Mesodermal cell (in vitro differentiated cells): ENCODE results near the gene GNAI2.
"Not testable (repeated sequence)": the region's sequence is repeated elsewhere in the genome, so short reads cannot be mapped to it uniquely, and the experiment has no call there.

Experiments
- H3K27ac ChIP-seq: 2 replicates; pipeline ENCODE4 v1.7.0; 2013; ENCODE audit warnings: mild to moderate bottlenecking, low read depth, low read length, moderate library complexity; ENCODE audit not compliant: severe bottlenecking
- H3K36me3 ChIP-seq: 2 replicates; pipeline ENCODE4 v1.7.1; 2013; ENCODE audit warnings: mild to moderate bottlenecking, low read length, moderate library complexity; ENCODE audit not compliant: control insufficient read depth, insufficient read depth
- H3K4me1 ChIP-seq: one replicate; pipeline ENCODE4 v1.7.1; 2013; ENCODE audit warnings: mild to moderate bottlenecking, low read length; ENCODE audit not compliant: insufficient read depth, control insufficient read depth, poor library complexity, severe bottlenecking
- H3K4me3 ChIP-seq: 2 replicates; pipeline ENCODE4 v1.7.0; 2013; ENCODE audit warnings: low read length, control low read depth, mild to moderate bottlenecking; ENCODE audit not compliant: insufficient read depth, poor library complexity, severe bottlenecking; ENCODE audit errors: extremely low read depth
- H3K9me3 ChIP-seq: 2 replicates; pipeline ENCODE4 v1.7.1; 2013; ENCODE audit warnings: mild to moderate bottlenecking, low read length, moderate library complexity; ENCODE audit not compliant: control insufficient read depth
- WGBS, 2 experiments: methylation state at CpG; one replicate each; pipeline ENCODE4 v1.1.5; 2013; ENCODE audit warnings: missing lambda C conversion rate in 2 of 2; ENCODE audit not compliant: insufficient coverage in 2 of 2; 5-methylcytosine and 5-hydroxymethylcytosine counted together

Gene GNAI2

DNA sequence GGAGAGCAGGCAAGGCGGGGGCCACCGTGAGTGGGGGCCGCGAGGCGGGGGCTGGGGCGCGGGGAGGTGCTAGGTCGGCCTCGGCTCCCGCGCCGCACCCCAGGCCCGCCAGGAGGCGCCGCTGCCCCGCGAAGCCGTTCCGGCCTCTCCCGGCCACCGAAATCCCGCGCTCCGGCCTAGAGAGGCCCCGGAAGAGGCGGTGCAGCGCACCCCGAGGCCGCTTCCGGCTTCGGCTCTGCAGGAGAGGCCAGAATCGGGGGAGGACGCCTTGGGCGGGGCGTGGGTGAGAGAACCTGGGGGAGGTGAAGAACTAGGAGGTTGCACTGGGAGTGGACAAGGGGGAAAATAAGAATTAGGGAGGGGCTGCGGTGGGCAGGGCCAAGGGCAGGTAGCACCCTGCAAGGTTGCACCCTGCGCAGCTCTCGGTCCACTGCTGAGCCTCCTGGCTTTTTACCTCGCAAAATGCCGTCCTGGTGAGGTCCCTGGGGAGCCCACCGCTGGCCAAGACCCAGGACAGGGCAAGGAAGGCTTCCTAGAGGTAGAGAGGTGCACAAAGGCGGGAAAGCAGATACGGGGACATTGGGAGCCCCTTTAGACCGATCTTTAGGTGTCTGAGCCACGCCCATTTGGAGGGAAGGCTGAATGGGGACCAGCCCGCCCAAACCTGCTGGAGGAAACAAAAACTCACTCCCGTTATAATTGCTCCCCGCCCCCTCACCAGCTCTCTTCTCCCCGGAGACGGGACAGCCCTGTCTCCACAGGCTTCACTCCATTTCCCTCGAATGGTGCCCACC, 8.4 kb upstream of the GNAI2 start:
- Histone ChIP-seq H3K4me3 (peak overlapping the region; percentile 49), H3K4me1 (peaks cover 10% of the 10 kb centered on the region), H3K9me3 (no peaks in the 10 kb centered on the region), H3K36me3 (no peaks in the 10 kb centered on the region), H3K27ac (peak overlapping the region; percentile 36)
- WGBS, 2 experiments: 0 to 1% methylated on average over 18 to 51 of the region's 51 CpGs

DNA sequence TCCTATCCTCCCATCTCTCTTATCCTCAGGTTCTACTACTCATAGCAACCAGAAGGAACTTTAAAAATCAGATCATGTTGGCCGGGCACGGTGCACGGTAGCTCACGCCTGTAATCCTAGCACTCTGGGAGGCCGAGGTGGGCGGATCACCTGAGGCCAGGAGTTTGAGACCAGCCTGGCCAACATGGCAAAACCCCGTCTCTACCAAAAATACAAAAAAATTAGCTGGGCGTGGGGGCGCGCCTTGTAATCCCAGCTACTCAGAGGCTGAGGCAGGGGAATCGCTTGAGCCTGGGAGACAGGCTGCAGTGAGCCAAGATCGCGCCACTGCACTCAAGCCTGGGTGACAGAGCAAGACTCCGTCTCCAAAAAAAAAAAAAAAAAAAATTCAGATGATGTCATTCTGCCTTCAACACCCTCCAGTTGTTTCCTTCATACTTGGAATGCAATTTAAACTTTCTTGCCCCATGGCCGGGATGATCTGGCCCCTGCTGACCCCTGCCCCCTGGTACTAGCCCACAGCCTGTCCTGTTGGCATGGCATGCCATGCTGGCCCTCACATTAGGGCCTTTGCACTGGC, 7.7 kb upstream of the GNAI2 start:
- H3K4me3 ChIP-seq: peak overlapping the region; percentile 49
- H3K36me3 ChIP-seq, H3K9me3 ChIP-seq, H3K4me1 ChIP-seq: not testable (repeated sequence)
- peak overlapping the region; percentile 36 for H3K27ac ChIP-seq
- whole genome bisulfite sequencing, 2 experiments: 45 to 47% methylated on average over 11 to 14 of the region's 15 CpGs

- Histone ChIP-seq H3K27ac (no peak overlapping the region), H3K4me1 (peaks cover 10% of the 10 kb centered on the region), H3K36me3 (no peaks in the 10 kb centered on the region), H3K4me3 (no peak overlapping the region), H3K9me3 (no peaks in the 10 kb centered on the region)
- whole genome bisulfite sequencing, 2 experiments: 96 to 97% methylated on average over 2 to 3 of the region's 3 CpGs
Measured at GRCh38 chr3:50229490-50229889, 6.5 kb upstream of the GNAI2 start.

GRCh38 chr3:50230104-50230793, 5.8 kb upstream of the GNAI2 start:
- Histone ChIP-seq H3K4me1 (peaks cover 10% of the 10 kb centered on the region), H3K4me3 (no peak overlapping the region), H3K36me3 (no peaks in the 10 kb centered on the region), H3K9me3 (no peaks in the 10 kb centered on the region), H3K27ac (no peak overlapping the region)
- WGBS, 2 experiments: 91 to 97% methylated on average over 8 of the region's 8 CpGs

GRCh38 chr3:50230794-50231125, 5.2 kb upstream of the GNAI2 start:
- H3K36me3 ChIP-seq: no peaks in the 10 kb centered on the region
- H3K9me3 ChIP-seq: no peaks in the 10 kb centered on the region
- no peak overlapping the region for H3K4me3 ChIP-seq
- WGBS, 2 experiments: 89 to 98% methylated on average over 4 of the region's 4 CpGs
- H3K4me1 ChIP-seq: peaks cover 10% of the 10 kb centered on the region
- H3K27ac ChIP-seq: no peak overlapping the region

DNA sequence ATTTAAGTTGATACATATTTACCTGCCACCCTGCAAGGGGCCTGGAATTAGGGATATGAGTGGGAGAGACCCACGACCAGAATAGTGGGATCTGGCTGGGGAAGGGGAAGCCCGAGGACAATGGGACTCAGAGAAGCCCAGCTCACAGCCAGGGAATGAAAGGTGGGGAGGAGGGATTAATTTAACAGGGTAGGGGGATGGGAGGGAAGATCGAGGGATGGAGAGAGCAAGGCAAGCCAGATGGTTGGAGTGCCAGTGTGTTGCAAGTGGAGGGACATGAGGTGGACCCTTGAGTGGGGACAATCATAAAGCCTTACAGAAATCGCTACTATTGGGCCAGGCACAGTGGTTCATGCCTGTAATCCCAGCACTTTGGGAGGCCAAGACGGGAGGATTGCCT, 4.4 kb upstream of the GNAI2 start:
- H3K4me1 ChIP-seq: peaks cover 10% of the 10 kb centered on the region
- H3K27ac ChIP-seq: no peak overlapping the region
- no peaks in the 10 kb centered on the region for H3K9me3 ChIP-seq
- 65 to 76% methylated on average over 5 of the region's 5 CpGs for WGBS, 2 experiments
- H3K4me3 ChIP-seq: no peak overlapping the region
- H3K36me3 ChIP-seq: no peaks in the 10 kb centered on the region

GRCh38 chr3:50232303-50232702, 3.7 kb upstream of the GNAI2 start:
- Histone ChIP-seq H3K4me3 (no peak overlapping the region), H3K9me3 (no peaks in the 10 kb centered on the region), H3K27ac (no peak overlapping the region), H3K36me3 (peaks cover 2% of the 10 kb centered on the region), H3K4me1 (peaks cover 10% of the 10 kb centered on the region)
- WGBS, 2 experiments: 89 to 96% methylated on average over 3 of the region's 3 CpGs

DNA sequence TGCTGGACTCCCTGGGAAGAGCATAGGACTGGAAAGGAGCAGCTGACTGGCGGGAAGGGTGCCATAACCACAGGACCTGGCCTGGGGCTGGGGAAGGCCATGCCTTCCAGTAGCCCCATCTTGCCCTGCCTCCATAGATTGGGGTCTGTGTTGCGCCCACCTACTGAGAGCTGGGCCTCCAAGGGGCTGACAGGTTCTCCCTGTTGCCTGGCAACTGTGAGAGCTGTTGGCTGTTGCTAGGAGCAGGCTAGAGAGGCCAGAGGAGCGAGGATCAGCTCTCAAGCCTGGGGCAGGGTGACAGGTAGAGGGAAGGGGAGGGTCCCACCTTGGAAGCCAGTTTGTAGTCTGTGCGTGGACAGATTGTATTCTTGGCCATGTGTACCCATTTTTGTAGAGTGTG, 2.8 kb upstream of the GNAI2 start:
- H3K27ac ChIP-seq: no peak overlapping the region
- WGBS, 2 experiments: 87 to 100% methylated on average over 3 of the region's 4 CpGs
- peaks cover 2% of the 10 kb centered on the region for H3K36me3 ChIP-seq
- no peak overlapping the region for H3K4me3 ChIP-seq
- H3K9me3 ChIP-seq: no peaks in the 10 kb centered on the region
- peaks cover 8% of the 10 kb centered on the region for H3K4me1 ChIP-seq

DNA sequence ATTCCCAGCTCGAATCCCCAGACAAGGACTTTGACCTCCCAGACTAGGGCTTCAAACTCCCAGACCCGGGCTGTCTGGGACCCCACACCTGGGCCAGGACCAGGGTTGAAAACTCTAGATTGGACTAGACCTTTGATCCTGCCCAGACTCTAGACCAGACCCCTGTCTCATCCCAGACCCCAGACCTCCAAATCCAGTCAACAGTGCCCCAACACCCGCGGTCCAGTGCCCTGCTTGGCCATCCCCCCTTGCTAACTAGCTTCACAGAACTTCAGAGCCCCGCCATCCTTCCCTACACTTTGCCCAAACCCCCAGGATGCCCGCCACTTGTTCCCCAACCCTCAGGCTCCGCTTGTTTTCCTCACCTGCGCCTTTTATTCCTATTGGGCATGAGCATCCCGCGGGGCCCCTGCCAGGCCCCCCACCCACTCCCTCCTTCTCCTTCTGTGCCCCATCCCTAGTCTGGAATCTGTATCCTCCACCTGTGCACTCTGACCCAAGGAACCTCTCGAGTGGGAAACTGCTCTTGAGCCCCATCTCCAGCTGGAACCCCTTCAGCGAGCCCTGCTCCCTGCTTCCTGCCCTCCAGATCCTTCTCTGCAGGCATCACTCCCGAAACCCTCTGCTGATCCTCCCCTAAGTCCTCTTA, 604 bp downstream of the GNAI2 start:
- peaks cover 29% of the 10 kb centered on the region for H3K36me3 ChIP-seq
- peaks cover 23% of the 10 kb centered on the region for H3K4me1 ChIP-seq
- WGBS, 2 experiments: 1 to 2% methylated on average over 12 to 13 of the region's 13 CpGs
- H3K4me3 ChIP-seq: peak overlapping the region; percentile 97
- peak overlapping the region; percentile 74 for H3K27ac ChIP-seq
- H3K9me3 ChIP-seq: no peaks in the 10 kb centered on the region

DNA sequence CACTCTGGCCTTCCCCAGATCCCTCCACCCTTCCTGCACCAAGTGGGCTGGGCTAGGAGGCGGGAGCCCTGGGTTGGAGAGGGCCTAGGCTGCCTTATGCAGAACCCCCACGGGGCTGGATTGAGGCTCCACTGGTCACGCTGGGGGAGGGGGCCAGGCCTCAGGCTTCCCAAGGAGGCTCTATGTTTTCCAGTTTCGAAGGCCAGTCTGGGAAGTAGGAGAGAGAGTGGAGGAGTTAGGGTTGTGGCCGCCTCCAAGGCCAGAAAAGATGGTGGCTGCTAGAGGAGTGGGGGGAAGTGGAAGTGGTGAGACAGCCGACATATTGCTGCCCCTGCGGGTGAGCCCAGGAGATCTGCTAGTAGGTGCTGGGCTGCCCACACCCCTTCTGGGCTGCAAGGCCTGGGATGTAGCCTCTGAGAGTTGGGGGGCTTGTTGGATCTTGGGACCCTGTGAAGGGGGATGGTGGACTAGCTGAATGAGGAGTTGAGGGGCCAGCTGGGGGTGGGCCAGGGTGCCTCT, 1.2 kb downstream of the GNAI2 start:
- Histone ChIP-seq H3K4me1 (peaks cover 29% of the 10 kb centered on the region), H3K27ac (peak overlapping the region; percentile 74), H3K9me3 (no peaks in the 10 kb centered on the region), H3K4me3 (peak overlapping the region; percentile 97), H3K36me3 (peaks cover 29% of the 10 kb centered on the region)
- WGBS, 2 experiments: 12 to 26% methylated on average over 2 to 6 of the region's 7 CpGs
